Left lung (tissue), 10 donors: ENCODE data around the gene HAVCR2. TPM values are rescaled to one million over a fixed set of nuclear protein-coding genes. Genes with fewer than 3 reads are reported as not detected.

Experiments used
- ATAC-seq: fragments of 200-7000 bp; cut with Tn5 transposase; one replicate; pipeline ENCODE4 v1.9.1; 2020; ENCODE audit warnings: moderate library complexity
- DNase-seq, 4 donors: peaks; one replicate each; pipeline ENCODE4 v3.0.0-alpha.2; 2013 to 2020
- H3K27ac ChIP-seq, 2 donors: fragments of 200-600 bp; sonication (generic) in 1 of 2; one replicate each; pipeline versions ENCODE4 v1.5.0 to v1.8.0; 2020 to 2021
- H3K27me3 ChIP-seq, 2 donors: fragments of 200-600 bp; sonication (generic) in 1 of 2; one replicate each; pipeline versions ENCODE4 v1.5.0 to v1.8.0; 2020 to 2021
- H3K36me3 ChIP-seq, 2 donors: fragments of 200-600 bp; sonication (generic) in 1 of 2; one replicate each; pipeline versions ENCODE4 v1.5.0 to v1.8.0; 2020 to 2021
- H3K4me1 ChIP-seq, 2 donors: fragments of 200-600 bp; one replicate each; pipeline ENCODE4 v1.8.0; 2021
- H3K4me3 ChIP-seq, 2 donors: fragments of 200-600 bp; sonication (generic) in 1 of 2; one replicate each; pipeline versions ENCODE4 v1.5.0 to v1.8.0; 2020 to 2021; ENCODE audit warnings: mild to moderate bottlenecking in 1 of 2
- H3K9me3 ChIP-seq, 2 donors: fragments of 200-600 bp; sonication (generic) in 1 of 2; one replicate each; pipeline versions ENCODE4 v1.5.0 to v1.8.0; 2020 to 2021
- intact Hi-C, 2 donors: fragments of 100-400 bp; cut with DNase I; formaldehyde crosslinking; loops; one replicate each; pipeline versions ENCODE4 v1.11.2 to v1.14.2; 2022
- polyA plus RNA-seq, 6 donors: library from polyadenylated mRNA; unstranded; fragments of 120-200 nt; gene quantifications; one replicate each; pipeline ENCODE4 v1.2.1, GENCODE V29; 2013; ENCODE audit not compliant: insufficient read length in 6 of 6
- total RNA-seq, 2 donors: library from RNA; stranded (reverse); fragmentation: NEBNext Ultra II Directional; extraction: Animal tissue kit (Norgen Biotek cat#: 25700); gene quantifications; one replicate each; pipeline ENCODE4 v1.2.1, GENCODE V29; 2021
- TF ChIP-seq, protein P1 (sequence below), 2 donors: fragments of 200-600 bp; sonication (generic) in 1 of 2; IDR thresholded peaks; one replicate each; pipeline versions ENCODE4 v1.5.0 to v1.8.0; 2021; ENCODE audit warnings: antibody characterized with exemption in 2 of 2
- donor health status: DM: no; HTN: yes; CAD: no.
- donor health status: DM: no; HTN: no; CAD: no.

The HAVCR2 gene
- total and polyA plus RNA-seq, 8 donors: 1.6 to 50.9 (median 2.5) TPM

DNA sequence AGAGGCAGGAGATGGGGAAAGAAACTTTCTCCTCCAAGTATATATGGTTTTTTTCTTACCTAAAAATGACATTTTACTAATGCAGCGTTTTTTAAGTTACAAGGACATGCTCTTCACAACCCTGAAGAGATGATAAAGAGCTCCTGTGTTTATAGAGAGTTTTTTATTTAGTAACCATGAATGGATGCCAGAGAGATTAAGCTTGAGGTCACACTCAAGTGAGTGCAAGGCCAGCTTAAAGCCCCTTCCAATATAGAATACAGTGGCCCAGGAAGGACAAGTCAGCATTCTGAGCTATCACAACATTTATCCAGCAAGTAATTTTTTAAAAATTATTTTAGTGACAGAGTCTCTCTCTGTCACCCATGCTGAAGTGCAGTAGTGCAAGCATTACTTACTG lies 6.7 kb upstream of the HAVCR2 start:
- no peaks in the 10 kb centered on the region for H3K9me3 ChIP-seq
- no peak overlapping the region for H3K27ac ChIP-seq
- DNase-seq (peak in 1 of 4 donors; percentile 36), ATAC-seq (no peak)
- H3K4me1 ChIP-seq: peaks cover 0 to 7% of the 10 kb centered on the region in 2 donors
- H3K4me3 ChIP-seq: no peak overlapping the region
- TF ChIP-seq, protein P1, sequence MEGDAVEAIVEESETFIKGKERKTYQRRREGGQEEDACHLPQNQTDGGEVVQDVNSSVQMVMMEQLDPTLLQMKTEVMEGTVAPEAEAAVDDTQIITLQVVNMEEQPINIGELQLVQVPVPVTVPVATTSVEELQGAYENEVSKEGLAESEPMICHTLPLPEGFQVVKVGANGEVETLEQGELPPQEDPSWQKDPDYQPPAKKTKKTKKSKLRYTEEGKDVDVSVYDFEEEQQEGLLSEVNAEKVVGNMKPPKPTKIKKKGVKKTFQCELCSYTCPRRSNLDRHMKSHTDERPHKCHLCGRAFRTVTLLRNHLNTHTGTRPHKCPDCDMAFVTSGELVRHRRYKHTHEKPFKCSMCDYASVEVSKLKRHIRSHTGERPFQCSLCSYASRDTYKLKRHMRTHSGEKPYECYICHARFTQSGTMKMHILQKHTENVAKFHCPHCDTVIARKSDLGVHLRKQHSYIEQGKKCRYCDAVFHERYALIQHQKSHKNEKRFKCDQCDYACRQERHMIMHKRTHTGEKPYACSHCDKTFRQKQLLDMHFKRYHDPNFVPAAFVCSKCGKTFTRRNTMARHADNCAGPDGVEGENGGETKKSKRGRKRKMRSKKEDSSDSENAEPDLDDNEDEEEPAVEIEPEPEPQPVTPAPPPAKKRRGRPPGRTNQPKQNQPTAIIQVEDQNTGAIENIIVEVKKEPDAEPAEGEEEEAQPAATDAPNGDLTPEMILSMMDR (IDR thresholded peaks at IDR 0.05): no peak
- no peaks in the 10 kb centered on the region for H3K27me3 ChIP-seq
- intact Hi-C loops: no loop called here
- H3K36me3 ChIP-seq: no peaks in the 10 kb centered on the region

DNA sequence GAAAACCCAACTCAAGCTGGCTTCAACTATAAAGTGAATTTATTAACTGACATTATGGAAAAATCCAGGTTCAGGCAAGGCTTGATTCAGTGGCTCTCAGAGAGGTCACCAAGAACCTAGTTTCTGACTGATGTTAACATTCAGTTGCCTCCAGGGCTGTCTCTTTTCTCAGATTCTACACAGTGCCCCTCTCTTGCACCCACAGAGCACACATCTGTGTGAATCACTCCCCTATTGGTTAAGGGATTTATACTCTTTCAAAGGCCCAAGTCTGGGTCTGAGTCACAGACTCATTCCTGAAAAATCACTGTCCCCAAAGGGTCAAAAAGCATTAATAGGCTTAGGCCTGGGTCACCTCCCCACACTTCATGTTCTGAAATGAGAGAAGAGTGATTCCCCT lies 6.2 kb upstream of the HAVCR2 start:
- intact Hi-C loops: no loop called here
- Histone ChIP-seq H3K27ac (no peak overlapping the region), H3K4me3 (no peak overlapping the region), H3K27me3 (no peaks in the 10 kb centered on the region), H3K9me3 (no peaks in the 10 kb centered on the region), H3K36me3 (no peaks in the 10 kb centered on the region), H3K4me1 (peaks cover 0 to 11% of the 10 kb centered on the region in 2 donors)
- TF ChIP-seq, protein P1 (IDR thresholded peaks at IDR 0.05): no peak
- no peak for ATAC-seq
- DNase-seq: no peak

DNA sequence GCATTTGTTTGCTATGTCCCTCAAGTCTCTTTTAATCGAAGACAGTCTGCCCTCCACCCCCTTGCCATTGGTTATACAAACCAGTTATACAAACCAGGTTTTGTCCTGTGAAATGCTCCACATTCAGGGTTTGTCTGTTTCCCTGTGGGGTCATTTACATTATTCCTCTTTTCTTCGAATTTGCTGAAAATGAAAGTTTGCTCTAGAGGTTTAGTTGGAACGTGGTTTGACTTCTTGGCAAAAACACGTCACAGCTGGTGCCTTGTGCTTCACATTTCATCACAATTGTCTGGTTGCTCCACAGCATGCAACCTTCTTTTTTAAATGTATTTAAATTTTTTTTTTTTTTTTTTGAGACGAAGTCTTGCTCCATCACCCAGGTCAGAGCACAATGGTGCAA lies 4.2 kb upstream of the HAVCR2 start:
- Histone ChIP-seq H3K27me3 (no peaks in the 10 kb centered on the region), H3K9me3 (no peaks in the 10 kb centered on the region), H3K27ac (peak overlapping the region in 1 of 2 donors; percentile 14), H3K4me1 (peaks cover 0 to 16% of the 10 kb centered on the region in 2 donors), H3K36me3 (no peaks in the 10 kb centered on the region), H3K4me3 (no peak overlapping the region)
- intact Hi-C loops: no loop called here
- TF ChIP-seq, protein P1 (IDR thresholded peaks at IDR 0.05): no peak
- DNase-seq: peak in 2 of 4 donors; percentile 77 to 89
- peak; percentile 42 for ATAC-seq

DNA sequence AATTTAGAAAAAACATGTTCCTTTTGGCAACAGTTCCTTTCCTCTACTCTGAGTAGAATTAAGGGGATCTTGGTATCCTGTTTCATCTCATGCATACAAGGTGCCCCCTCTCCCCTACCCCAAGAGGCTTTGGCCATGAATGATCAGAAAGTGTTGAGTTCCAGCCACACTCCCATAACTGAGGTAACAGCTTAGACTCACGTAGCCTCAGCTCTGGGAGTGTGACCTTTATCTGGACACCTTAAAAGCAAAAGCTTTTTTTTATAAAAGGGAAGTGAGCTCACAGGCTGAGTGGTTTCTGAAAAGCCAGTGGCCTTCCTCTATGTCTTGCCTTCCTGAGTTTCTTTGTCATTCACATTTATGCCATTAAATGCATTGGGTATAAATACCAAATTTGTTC lies 900 bp upstream of the HAVCR2 start:
- Histone ChIP-seq H3K4me1 (peaks cover 0 to 20% of the 10 kb centered on the region in 2 donors), H3K27me3 (no peaks in the 10 kb centered on the region), H3K4me3 (no peak overlapping the region), H3K36me3 (peaks cover 0 to 7% of the 10 kb centered on the region in 2 donors), H3K9me3 (no peaks in the 10 kb centered on the region), H3K27ac (peak overlapping the region; percentile 75 to 85)
- intact Hi-C loops: no loop called here
- ATAC-seq: peak; percentile 43
- no peak for DNase-seq
- TF ChIP-seq, protein P1 (IDR thresholded peaks at IDR 0.05): no peak

DNA sequence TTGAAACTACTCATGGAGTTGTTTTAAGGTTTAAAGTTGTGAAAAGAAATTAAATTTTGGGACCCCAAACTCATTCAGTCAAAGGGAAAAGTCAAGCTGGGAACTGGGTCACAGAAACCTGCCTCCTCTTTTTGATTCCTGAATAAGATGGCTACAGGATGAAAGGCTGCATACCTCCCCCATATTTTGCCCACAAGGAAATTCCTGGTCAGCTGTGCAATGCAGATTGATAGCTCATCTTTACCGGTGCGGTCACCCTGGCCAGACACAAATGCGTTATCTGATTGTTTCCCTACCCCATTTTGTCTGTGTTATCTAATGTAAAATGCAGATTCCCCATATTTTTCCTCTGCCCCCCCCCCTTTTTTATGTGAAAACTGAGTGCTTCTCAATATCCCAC lies 1.3 kb downstream of the HAVCR2 start:
- Histone ChIP-seq H3K27me3 (no peaks in the 10 kb centered on the region), H3K4me1 (peaks cover 0 to 15% of the 10 kb centered on the region in 2 donors), H3K9me3 (no peaks in the 10 kb centered on the region), H3K4me3 (peak overlapping the region; percentile 0 to 41), H3K27ac (peak overlapping the region; percentile 75 to 85), H3K36me3 (peaks cover 0 to 11% of the 10 kb centered on the region in 2 donors)
- TF ChIP-seq, protein P1 (IDR thresholded peaks at IDR 0.05): no peak
- ATAC-seq (no peak), DNase-seq (no peak)
- intact Hi-C loops: no loop called here
